ENCODE results near the gene MUC4.
"Not testable (repeated sequence)": the region's sequence is repeated elsewhere in the genome, so short reads cannot be mapped to it uniquely, and the experiment has no call there.

MUC4 gene

GRCh38 chr3:195773956-195774537 lies 37.7 kb downstream of the MUC4 start:
- TF ChIP-seq CTCF (IDR thresholded peaks at IDR 0.05; ENCODE audit: insufficient read depth, low read depth, low read length, missing control alignments): no peak
- H3K4me3 ChIP-seq (ENCODE audit: low read length): no peak overlapping the region
- no peak for DNase-seq (ENCODE audit: low read depth)

- no peak overlapping the region for H3K4me3 ChIP-seq (ENCODE audit: low read length)
- TF ChIP-seq CTCF (IDR thresholded peaks at IDR 0.05; ENCODE audit: insufficient read depth, low read depth, low read length, missing control alignments): no peak
- no peak for DNase-seq (ENCODE audit: low read depth)
Measured at GRCh38 chr3:195771646-195772300, 40.0 kb downstream of the MUC4 start.

- H3K4me3 ChIP-seq (ENCODE audit: low read length); DNase-seq (ENCODE audit: low read depth): not testable (repeated sequence)
Measured at GRCh38 chr3:195770841-195771645, 40.7 kb downstream of the MUC4 start.

- TF ChIP-seq CTCF (IDR thresholded peaks at IDR 0.05; ENCODE audit: insufficient read depth, low read depth, low read length, missing control alignments): no peak
- no peak overlapping the region for H3K4me3 ChIP-seq (ENCODE audit: low read length)
- DNase-seq (ENCODE audit: low read depth): no peak
Measured at GRCh38 chr3:195770081-195770840, 41.5 kb downstream of the MUC4 start.

- H3K4me3 ChIP-seq (ENCODE audit: low read length): no peak overlapping the region
- TF ChIP-seq CTCF (IDR thresholded peaks at IDR 0.05; ENCODE audit: insufficient read depth, low read depth, low read length, missing control alignments): no peak
- DNase-seq (ENCODE audit: low read depth): no peak
Measured at GRCh38 chr3:195769551-195769950, 42.2 kb downstream of the MUC4 start.

- no peak for TF ChIP-seq CTCF (IDR thresholded peaks at IDR 0.05; ENCODE audit: insufficient read depth, low read depth, low read length, missing control alignments)
- no peak overlapping the region for H3K4me3 ChIP-seq (ENCODE audit: low read length)
- no peak for DNase-seq (ENCODE audit: low read depth)
Measured at GRCh38 chr3:195768831-195769303, 42.9 kb downstream of the MUC4 start.

GRCh38 chr3:195768414-195768813 lies 43.3 kb downstream of the MUC4 start:
- TF ChIP-seq CTCF (IDR thresholded peaks at IDR 0.05; ENCODE audit: insufficient read depth, low read depth, low read length, missing control alignments): no peak
- no peak for DNase-seq (ENCODE audit: low read depth)
- no peak overlapping the region for H3K4me3 ChIP-seq (ENCODE audit: low read length)

All from epithelial cell of esophagus (primary cell).